Activated T-helper 1 cell treated with anti-CD3 and anti-CD28 coated beads, Interleukin-12 subunit alpha, Interleukin-12 subunit beta, Interleukin-2, Interleukin-4 antibody, amounts not matched to agents 30 ng/mL and 10 ng/mL and 1 ng/mL, durations not matched to agents 14 hours and 24 hours and 36 hours (primary cell): ENCODE results near the gene OR6Q1. TPM values are rescaled to one million over a fixed set of nuclear protein-coding genes. Genes with fewer than 3 reads are reported as not detected.

Experiments
- DNase-seq: peaks from one replicate; pipeline ENCODE4 v3.0.0; 2021; ENCODE audit warnings: low spot score
- H3K27ac Mint-ChIP-seq: one replicate; pipeline ENCODE4 v1.8.0; 2021; ENCODE audit warnings: mild to moderate bottlenecking, mixed read lengths
- H3K27me3 Mint-ChIP-seq: one replicate; pipeline ENCODE4 v1.8.0; 2022; ENCODE audit warnings: mild to moderate bottlenecking, moderate library complexity, mixed read lengths; ENCODE audit not compliant: insufficient read depth
- H3K36me3 Mint-ChIP-seq: one replicate; pipeline ENCODE4 v1.8.0; 2021; ENCODE audit warnings: low read depth, mixed read lengths
- H3K4me1 Mint-ChIP-seq: one replicate; pipeline ENCODE4 v1.8.0; 2021; ENCODE audit warnings: low read depth, mixed read lengths
- H3K4me3 Mint-ChIP-seq: one replicate; pipeline ENCODE4 v1.8.0; 2021; ENCODE audit warnings: mild to moderate bottlenecking, moderate library complexity, mixed read lengths
- H3K9me3 Mint-ChIP-seq: one replicate; pipeline ENCODE4 v1.8.0; 2021; ENCODE audit warnings: mixed read lengths
- intact Hi-C: fragments of 100-400 bp; cut with micrococcal nuclease; formaldehyde crosslinking; loops from one replicate; pipeline ENCODE4 v1.15.1; 2024
- total RNA-seq: library from RNA; stranded (reverse); gene quantifications from 2 replicates; pipeline ENCODE4 v1.2.3, GENCODE V29; 2022

Gene OR6Q1
- total RNA-seq, 1 donor from 2014 or later, result not detected

DNA sequence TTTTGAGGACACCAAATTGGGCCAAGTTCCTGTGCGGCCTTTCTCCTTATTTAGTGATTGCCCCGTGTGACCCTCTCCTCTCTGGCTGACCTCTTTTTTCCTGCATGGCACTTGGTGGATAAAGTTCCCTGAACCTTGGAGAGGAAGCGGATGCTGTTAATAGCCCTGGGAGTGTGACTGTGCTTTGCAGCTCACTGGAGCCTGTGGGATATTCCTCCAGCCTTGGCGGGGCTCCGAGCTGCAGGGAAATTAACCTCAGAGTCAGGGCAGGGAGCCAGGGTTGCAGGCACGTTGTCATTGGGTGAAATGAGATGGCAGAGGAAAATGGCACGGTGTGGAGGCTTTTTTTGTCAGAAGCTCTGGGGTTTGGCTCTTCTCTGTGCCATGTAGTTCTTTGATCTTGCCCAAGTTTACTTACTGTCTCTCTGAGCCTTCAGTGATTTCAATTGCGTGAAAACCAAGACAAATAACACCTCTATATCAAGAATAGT is 6.1 kb upstream of the OR6Q1 start:
- DNase-seq, result no peak
- H3K36me3 Mint-ChIP-seq, result no peaks in the 10 kb centered on the region
- H3K27me3 Mint-ChIP-seq, result no peaks in the 10 kb centered on the region
- no peak overlapping the region for H3K27ac Mint-ChIP-seq
- intact Hi-C loops, result no loop called here
- H3K4me1 Mint-ChIP-seq, result no peaks in the 10 kb centered on the region
- no peaks in the 10 kb centered on the region for H3K9me3 Mint-ChIP-seq
- no peak overlapping the region for H3K4me3 Mint-ChIP-seq

DNA sequence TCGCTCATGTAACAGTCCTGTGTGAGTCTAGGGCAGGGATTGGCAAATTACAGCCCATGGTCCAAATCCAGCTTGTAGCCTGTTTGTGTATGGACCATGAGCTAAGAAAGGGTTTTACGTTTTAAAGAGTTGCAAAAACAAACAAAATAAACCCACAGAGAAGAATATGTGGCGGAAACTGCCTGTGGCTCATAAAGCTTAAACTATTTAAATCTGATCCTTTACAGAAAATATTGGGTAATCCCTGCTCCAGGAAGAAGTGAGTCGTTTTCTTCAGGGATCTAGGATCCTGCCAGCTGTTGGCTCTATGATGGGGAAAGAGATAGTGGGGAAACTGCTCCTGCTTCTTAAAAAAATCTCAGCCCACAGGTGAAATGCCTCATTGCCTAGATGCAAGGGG is 3.4 kb upstream of the OR6Q1 start:
- Mint-ChIP-seq H3K36me3 (no peaks in the 10 kb centered on the region), H3K9me3 (no peaks in the 10 kb centered on the region), H3K4me1 (no peaks in the 10 kb centered on the region), H3K27ac (no peak overlapping the region), H3K27me3 (peaks cover 2% of the 10 kb centered on the region), H3K4me3 (no peak overlapping the region)
- no peak for DNase-seq
- intact Hi-C loops, result no loop called here

- H3K36me3 Mint-ChIP-seq, result no peaks in the 10 kb centered on the region
- no peaks in the 10 kb centered on the region for H3K4me1 Mint-ChIP-seq
- peaks cover 2% of the 10 kb centered on the region for H3K27me3 Mint-ChIP-seq
- no peaks in the 10 kb centered on the region for H3K9me3 Mint-ChIP-seq
- no peak overlapping the region for H3K4me3 Mint-ChIP-seq
- no peak for DNase-seq
- no peak overlapping the region for H3K27ac Mint-ChIP-seq
- intact Hi-C loops, result no loop called here
Observed at GRCh38 chr11:58028687-58029411, 1.9 kb upstream of the OR6Q1 start.

- peaks cover 2% of the 10 kb centered on the region for H3K27me3 Mint-ChIP-seq
- H3K36me3 Mint-ChIP-seq, result no peaks in the 10 kb centered on the region
- H3K4me3 Mint-ChIP-seq, result no peak overlapping the region
- intact Hi-C loops, result no loop called here
- no peak for DNase-seq
- H3K9me3 Mint-ChIP-seq, result no peaks in the 10 kb centered on the region
- H3K27ac Mint-ChIP-seq, result no peak overlapping the region
- no peaks in the 10 kb centered on the region for H3K4me1 Mint-ChIP-seq
Observed at GRCh38 chr11:58034471-58034870, 3.7 kb downstream of the OR6Q1 start.

DNA sequence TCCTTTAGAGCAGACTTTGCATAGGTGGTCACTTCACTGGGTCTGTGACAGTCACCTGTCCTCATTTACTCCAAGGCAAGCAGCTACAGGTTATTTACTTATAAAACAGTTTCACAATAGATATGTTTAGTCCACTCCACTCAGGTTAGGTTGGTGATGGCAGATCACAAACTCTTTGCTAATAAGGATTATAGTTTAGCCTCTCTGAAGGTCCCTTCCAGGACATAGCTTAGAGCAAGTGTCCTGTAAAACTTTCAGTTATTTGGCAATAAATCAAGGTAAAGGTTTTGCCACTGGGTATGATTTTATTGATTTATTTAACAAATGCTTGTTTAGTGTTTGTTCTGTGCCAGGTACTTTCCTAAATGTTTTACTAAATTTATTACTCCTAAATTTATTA is 8.8 kb downstream of the OR6Q1 start:
- intact Hi-C loops, result no loop called here
- Mint-ChIP-seq H3K27me3 (no peaks in the 10 kb centered on the region), H3K9me3 (no peaks in the 10 kb centered on the region), H3K36me3 (no peaks in the 10 kb centered on the region), H3K27ac (no peak overlapping the region), H3K4me1 (no peaks in the 10 kb centered on the region), H3K4me3 (no peak overlapping the region)
- DNase-seq, result no peak

DNA sequence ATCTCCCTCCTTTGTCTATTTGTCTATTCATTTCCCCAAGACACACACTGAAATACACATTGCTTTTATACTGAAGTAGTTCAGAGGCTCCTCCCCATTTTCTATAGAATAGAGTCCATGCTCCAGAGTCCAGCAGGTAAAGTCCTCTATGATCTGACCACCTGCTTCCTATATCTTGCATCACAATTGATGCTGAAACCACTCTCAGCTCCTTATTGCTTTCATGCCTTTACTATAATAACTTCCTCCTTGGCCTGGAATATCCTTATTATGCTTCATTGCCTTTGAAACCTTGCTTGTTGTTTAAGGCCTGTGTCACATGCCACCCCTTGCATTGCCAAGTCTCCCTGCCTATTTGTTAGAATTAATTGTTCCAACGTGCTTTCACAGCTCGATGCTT is 12.6 kb downstream of the OR6Q1 start:
- no peak overlapping the region for H3K27ac Mint-ChIP-seq
- no peaks in the 10 kb centered on the region for H3K4me1 Mint-ChIP-seq
- H3K9me3 Mint-ChIP-seq, result no peaks in the 10 kb centered on the region
- no peaks in the 10 kb centered on the region for H3K27me3 Mint-ChIP-seq
- intact Hi-C loops, result no loop called here
- no peak overlapping the region for H3K4me3 Mint-ChIP-seq
- DNase-seq, result no peak
- H3K36me3 Mint-ChIP-seq, result no peaks in the 10 kb centered on the region

DNA sequence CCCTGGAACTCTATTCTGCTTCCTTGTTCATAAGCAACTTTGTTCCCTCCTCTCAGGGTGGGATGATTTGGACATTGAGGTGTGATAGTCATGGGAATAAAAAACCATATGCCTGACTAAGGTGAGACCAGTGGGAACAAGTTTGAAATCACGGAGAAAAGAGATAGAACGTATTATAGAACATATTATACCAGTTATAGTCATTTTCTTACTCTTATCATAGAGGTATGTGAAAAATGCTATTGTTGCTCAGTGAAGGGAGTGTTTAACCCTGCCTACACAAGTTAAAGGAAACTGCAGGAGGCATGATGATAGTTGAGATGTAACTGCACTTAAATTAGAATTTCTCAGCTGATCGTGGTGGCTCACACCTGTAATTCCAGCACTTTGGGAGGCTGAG is 15.5 kb downstream of the OR6Q1 start:
- no peak for DNase-seq
- H3K36me3 Mint-ChIP-seq, result no peaks in the 10 kb centered on the region
- H3K27ac Mint-ChIP-seq, result no peak overlapping the region
- no peaks in the 10 kb centered on the region for H3K4me1 Mint-ChIP-seq
- no peak overlapping the region for H3K4me3 Mint-ChIP-seq
- H3K9me3 Mint-ChIP-seq, result no peaks in the 10 kb centered on the region
- no peaks in the 10 kb centered on the region for H3K27me3 Mint-ChIP-seq
- intact Hi-C loops, result no loop called here

- Mint-ChIP-seq H3K9me3 (no peaks in the 10 kb centered on the region), H3K27ac (no peak overlapping the region), H3K4me1 (no peaks in the 10 kb centered on the region), H3K36me3 (no peaks in the 10 kb centered on the region), H3K4me3 (no peak overlapping the region), H3K27me3 (no peaks in the 10 kb centered on the region)
- DNase-seq, result no peak
- intact Hi-C loops, result no loop called here
Observed at GRCh38 chr11:58047818-58048217, 17.1 kb downstream of the OR6Q1 start.

GRCh38 chr11:58055806-58056401 is 25.2 kb downstream of the OR6Q1 start:
- intact Hi-C loops, result no loop called here

GRCh38 chr11:58057481-58057880 is 26.7 kb downstream of the OR6Q1 start:
- Mint-ChIP-seq H3K36me3 (no peaks in the 10 kb centered on the region), H3K27me3 (no peaks in the 10 kb centered on the region), H3K4me3 (no peak overlapping the region), H3K9me3 (no peaks in the 10 kb centered on the region), H3K4me1 (no peaks in the 10 kb centered on the region), H3K27ac (no peak overlapping the region)
- intact Hi-C loops, result no loop called here
- DNase-seq, result no peak

More at GRCh38 chr11:58055806-58056401, 25.2 kb downstream of the OR6Q1 start:
- H3K36me3 Mint-ChIP-seq, result no peaks in the 10 kb centered on the region
- no peak overlapping the region for H3K4me3 Mint-ChIP-seq
- no peak overlapping the region for H3K27ac Mint-ChIP-seq
- no peaks in the 10 kb centered on the region for H3K9me3 Mint-ChIP-seq
- DNase-seq, result no peak
- H3K27me3 Mint-ChIP-seq, result no peaks in the 10 kb centered on the region
- no peaks in the 10 kb centered on the region for H3K4me1 Mint-ChIP-seq

DNA sequence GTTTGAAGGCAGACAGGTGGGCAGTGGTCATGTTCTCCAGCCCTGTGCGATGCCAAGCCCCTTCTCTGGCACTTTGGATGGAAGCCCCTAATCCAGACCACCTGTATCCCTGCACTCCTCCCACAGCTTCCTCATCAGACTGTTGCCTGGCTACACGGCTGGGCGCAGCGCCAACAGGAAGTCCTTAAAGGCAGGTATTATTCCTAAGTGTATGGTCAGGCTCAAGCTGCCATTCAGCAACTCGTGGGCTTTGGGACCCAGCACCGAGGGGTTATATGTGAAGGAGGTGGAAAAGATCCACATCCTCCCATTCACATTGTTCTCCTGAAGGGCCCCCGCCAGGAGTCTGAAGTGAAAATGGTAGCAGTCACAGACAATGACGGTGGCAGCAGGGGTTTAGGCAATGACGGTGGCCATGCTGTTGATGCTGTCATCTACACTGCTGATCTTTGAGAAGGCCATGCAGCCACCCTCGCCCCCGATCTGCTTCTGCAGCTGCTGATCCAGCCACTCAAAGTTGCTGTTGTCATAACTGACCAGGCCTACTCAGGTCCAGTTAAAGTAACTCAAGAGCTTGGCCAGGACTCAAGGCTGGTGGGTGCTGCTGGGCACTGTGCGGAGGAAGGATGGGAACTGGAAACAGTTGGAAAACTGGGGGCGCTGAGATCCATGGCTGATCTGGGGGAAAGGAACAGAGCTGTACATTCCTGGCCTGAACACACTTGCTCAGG is 27.7 kb downstream of the OR6Q1 start:
- DNase-seq, result no peak
- no peaks in the 10 kb centered on the region for H3K36me3 Mint-ChIP-seq
- no peak overlapping the region for H3K4me3 Mint-ChIP-seq
- no peak overlapping the region for H3K27ac Mint-ChIP-seq
- intact Hi-C loops, result no loop called here
- no peaks in the 10 kb centered on the region for H3K4me1 Mint-ChIP-seq
- no peaks in the 10 kb centered on the region for H3K9me3 Mint-ChIP-seq
- no peaks in the 10 kb centered on the region for H3K27me3 Mint-ChIP-seq

DNA sequence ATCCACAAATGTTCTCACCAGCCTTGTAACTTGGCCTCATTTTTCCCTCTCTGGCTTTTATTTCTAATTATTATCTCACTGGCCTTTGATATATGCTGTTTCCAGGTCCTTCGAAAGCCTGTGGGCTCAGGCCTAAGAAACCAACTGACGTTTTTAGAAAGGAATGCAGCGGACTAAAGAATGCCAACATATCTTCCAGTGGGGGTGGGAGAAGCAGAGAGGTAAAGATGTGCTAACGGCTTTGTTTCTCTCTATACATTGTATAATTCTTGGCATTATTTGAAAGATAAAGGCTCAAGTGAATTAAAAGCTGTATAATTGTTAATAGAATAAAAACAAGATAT is 28.2 kb downstream of the OR6Q1 start:
- no peaks in the 10 kb centered on the region for H3K27me3 Mint-ChIP-seq
- no peak overlapping the region for H3K4me3 Mint-ChIP-seq
- H3K4me1 Mint-ChIP-seq, result no peaks in the 10 kb centered on the region

GRCh38 chr11:58060535-58060934 is 29.8 kb downstream of the OR6Q1 start:
- no peak for DNase-seq
- Mint-ChIP-seq H3K36me3 (no peaks in the 10 kb centered on the region), H3K27ac (no peak overlapping the region), H3K4me3 (no peak overlapping the region), H3K9me3 (no peaks in the 10 kb centered on the region), H3K27me3 (no peaks in the 10 kb centered on the region), H3K4me1 (no peaks in the 10 kb centered on the region)
- intact Hi-C loops, result no loop called here

More for the DNA sequence above, 28.2 kb downstream of the OR6Q1 start:
- intact Hi-C loops, result no loop called here
- Mint-ChIP-seq H3K36me3 (no peaks in the 10 kb centered on the region), H3K27ac (no peak overlapping the region), H3K9me3 (no peaks in the 10 kb centered on the region)
- DNase-seq, result no peak
